HCT116 (cell line): ENCODE data around the gene DCBLD2. TPM values are rescaled to one million over a fixed set of nuclear protein-coding genes. Genes with fewer than 3 reads are reported as not detected.
A peak's percentile ranks its signal among the peaks of the same experiment; 100 is the strongest.

Experiments
- ATAC-seq: fragments of 200-7000 bp; cut with Tn5 transposase; 2 replicates; pipeline ENCODE4 v1.9.1; 2020; ENCODE audit warnings: mild to moderate bottlenecking, moderate library complexity
- BruUV-seq: library from RNA; stranded (reverse); fragments of 400-500 nt; replicated peaks from 2 replicates; lab custom pipeline; 2021; lab: Mats Ljungman, UMichigan
- CTCF ChIA-PET: fragments of 300-600 bp; sonication (Branson Sonifier 250); formaldehyde crosslinking; loops from one replicate; lab custom pipeline; 2021; ENCODE audit warnings: antibody characterized with exemption; lab: Charles Lee
- POLR2A ChIA-PET: fragments of 300-600, 350-600 bp; sonication (Branson Sonifier 250); formaldehyde crosslinking; loops from one replicate; lab custom pipeline; 2021; ENCODE audit warnings: antibody characterized with exemption; lab: Charles Lee
- RAD21 ChIA-PET, 2 experiments: fragments of 300-600 bp; sonication (Branson Sonifier 250); formaldehyde crosslinking; loops; one replicate each; lab custom pipeline; 2023; ENCODE audit warnings: low total read pairs in 2 of 2; ENCODE audit not compliant: uncharacterized antibody in 2 of 2, unreplicated experiment in 2 of 2, low non-redundant PET in 1 of 2; lab: Charles Lee
- DNase-seq: peaks from one replicate; pipeline ENCODE4 v3.0.0-alpha.2; 2010; ENCODE audit warnings: low read depth, low spot score
- H2AFZ ChIP-seq: fragments of 200-600 bp; shearing (Covaris generic), sonication (generic); 2 replicates; pipeline ENCODE4 v1.6.1; 2017; ENCODE audit warnings: low read depth, mixed run types, mixed read lengths, antibody characterized with exemption, low read length; ENCODE audit not compliant: poor library complexity, severe bottlenecking
- H3K27ac ChIP-seq: 2 replicates; pipeline ENCODE4 v1.5.1; 2012; ENCODE audit warnings: low read depth, low read length
- H3K27me3 ChIP-seq: fragments of 200-600 bp; sonication (generic); 2 replicates; pipeline ENCODE4 v1.6.1; 2016; ENCODE audit warnings: mixed run types, low read length, mixed read lengths; ENCODE audit not compliant: insufficient read depth
- H3K36me3 ChIP-seq, 2 experiments: fragments of 200-500 bp in 1 of 2; fragments of 200-600 bp in 1 of 2; sonication (Bioruptor generic) in 1 of 2; sonication (generic) in 1 of 2; 2 replicates each; pipeline versions ENCODE4 v1.5.1 to v1.6.1; 2014 to 2016; ENCODE audit warnings: low read length in 2 of 2, inconsistent platforms in 1 of 2, mixed read lengths in 1 of 2, mixed run types in 1 of 2; ENCODE audit not compliant: insufficient read depth in 2 of 2, control insufficient read depth in 1 of 2
- H3K4me1 ChIP-seq, 2 experiments: fragments of 200-600 bp in 1 of 2; sonication (generic) in 1 of 2; 2 replicates each; pipeline versions ENCODE4 v1.5.1 to v1.6.1; 2012 to 2017; ENCODE audit warnings: low read length in 2 of 2, inconsistent platforms in 1 of 2, mild to moderate bottlenecking in 1 of 2, mixed read lengths in 1 of 2, mixed run types in 1 of 2, moderate library complexity in 1 of 2; ENCODE audit not compliant: insufficient read depth in 2 of 2, control insufficient read depth in 1 of 2
- H3K4me2 ChIP-seq: fragments of 200-600 bp; sonication (generic); 2 replicates; pipeline ENCODE4 v1.6.1; 2017; ENCODE audit warnings: mixed run types, low read length, mixed read lengths
- H3K4me3 ChIP-seq, 2 experiments: fragments of 200-600 bp in 1 of 2; sonication (generic) in 1 of 2; replicated peaks in 1 of 2; 2 replicates each; pipeline ENCODE4 v1.5.1; 2011 to 2016; ENCODE audit warnings: low read length in 2 of 2, control low read depth in 1 of 2, low read depth in 1 of 2, mild to moderate bottlenecking in 1 of 2, mixed read lengths in 1 of 2, mixed run types in 1 of 2
- H3K79me2 ChIP-seq: fragments of 200-600 bp; sonication (generic); 2 replicates; pipeline ENCODE4 v1.6.1; 2017; ENCODE audit warnings: mild to moderate bottlenecking, mixed run types, low read length, moderate library complexity, mixed read lengths; ENCODE audit not compliant: insufficient read depth
- H3K9ac ChIP-seq: fragments of 200-600 bp; sonication (generic); 2 replicates; pipeline ENCODE4 v1.6.1; 2016; ENCODE audit warnings: low read length, mixed read lengths
- H3K9me2 ChIP-seq: fragments of 200-600 bp; sonication (generic), shearing (Covaris generic); 2 replicates; pipeline ENCODE4 v1.6.1; 2017; ENCODE audit warnings: mixed run types, mild to moderate bottlenecking, moderate library complexity; ENCODE audit not compliant: insufficient read depth
- H3K9me3 ChIP-seq, 2 experiments: fragments of 200-500 bp in 1 of 2; fragments of 200-600 bp in 1 of 2; sonication (Bioruptor generic) in 1 of 2; sonication (generic) in 1 of 2; 2 replicates each; pipeline ENCODE4 v1.6.1; 2014 to 2017; ENCODE audit warnings: low read length in 2 of 2, mixed read lengths in 2 of 2, inconsistent platforms in 1 of 2, low read depth in 1 of 2, mild to moderate bottlenecking in 1 of 2, mixed run types in 1 of 2, moderate library complexity in 1 of 2; ENCODE audit not compliant: control insufficient read depth in 1 of 2, insufficient read depth in 1 of 2
- H4K20me1 ChIP-seq: fragments of 200-600 bp; sonication (generic), shearing (Covaris generic); 2 replicates; pipeline ENCODE4 v1.6.1; 2017; ENCODE audit warnings: mixed run types, mild to moderate bottlenecking, moderate library complexity; ENCODE audit not compliant: insufficient read depth
- CBX3 ChIP-seq: IDR thresholded peaks from 2 replicates; pipeline ENCODE4 v1.6.1; 2012; ENCODE audit warnings: low read depth
- CEBPB ChIP-seq: IDR thresholded peaks from 2 replicates; pipeline ENCODE4 v1.6.1; 2012; ENCODE audit warnings: low read depth
- EGR1 ChIP-seq: IDR thresholded peaks from 2 replicates; pipeline ENCODE4 v1.6.1; 2012; ENCODE audit warnings: low read depth
- ELF1 ChIP-seq: IDR thresholded peaks from 2 replicates; pipeline ENCODE4 v1.6.1; 2012; ENCODE audit warnings: low read depth, borderline replicate concordance
- EZH2 ChIP-seq: fragments of 200-600 bp; sonication (generic); IDR thresholded peaks from 2 replicates; pipeline ENCODE4 v1.6.1; 2017; ENCODE audit warnings: antibody characterized with exemption, mixed run types
- EZH2phosphoT487 ChIP-seq: fragments of 200-600 bp; IDR thresholded peaks from 2 replicates; pipeline ENCODE4 v1.6.1; 2018; ENCODE audit warnings: antibody characterized with exemption, borderline replicate concordance
- JUND ChIP-seq: IDR thresholded peaks from 2 replicates; pipeline ENCODE4 v1.6.1; 2012
- POLR2A ChIP-seq: IDR thresholded peaks from 2 replicates; pipeline ENCODE4 v1.7.0; 2011; ENCODE audit warnings: borderline replicate concordance; ENCODE audit not compliant: insufficient read depth, insufficient read length; ENCODE audit errors: extremely low read depth
- POLR2AphosphoS5 ChIP-seq: IDR thresholded peaks from 2 replicates; pipeline ENCODE4 v1.6.1; 2011; ENCODE audit warnings: mild to moderate bottlenecking, low read depth, low read length, moderate library complexity
- SIN3A ChIP-seq: IDR thresholded peaks from 2 replicates; pipeline ENCODE4 v1.6.1; 2012; ENCODE audit warnings: low read depth
- SP1 ChIP-seq: IDR thresholded peaks from 2 replicates; pipeline ENCODE4 v1.6.1; 2012; ENCODE audit warnings: low read depth
- SRF ChIP-seq: IDR thresholded peaks from 2 replicates; pipeline ENCODE4 v1.6.1; 2012; ENCODE audit warnings: low read depth
- TCF7L2 ChIP-seq: IDR thresholded peaks from 2 replicates; pipeline ENCODE4 v1.7.0; 2011; ENCODE audit warnings: borderline replicate concordance, inconsistent platforms; ENCODE audit not compliant: insufficient read depth, insufficient read length; ENCODE audit errors: extremely low read depth
- YY1 ChIP-seq: IDR thresholded peaks from 2 replicates; pipeline ENCODE4 v1.6.1; 2011; ENCODE audit warnings: low read length, low read depth, moderate library complexity, mild to moderate bottlenecking; ENCODE audit not compliant: insufficient replicate concordance; ENCODE audit errors: extremely low read depth
- ZNF274 ChIP-seq: fragments of 200-500 bp; sonication (Bioruptor generic); IDR thresholded peaks from 2 replicates; pipeline ENCODE4 v1.6.1; 2014; ENCODE audit warnings: mild to moderate bottlenecking, low read depth, low read length, inconsistent platforms
- intact Hi-C: fragments of 100-400 bp; cut with micrococcal nuclease; formaldehyde crosslinking; loops from 2 replicates; pipeline ENCODE4 v1.10.0; 2022
- total RNA-seq: library from RNA; stranded (reverse); gene quantifications from one replicate; pipeline ENCODE4 v1.2.1, GENCODE V29; 2021; ENCODE audit not compliant: unreplicated experiment
- TF ChIP-seq, protein P1 (sequence below), 3 experiments: fragments of 200-600 bp in 1 of 3; sonication (generic) in 1 of 3; IDR thresholded peaks in 2 of 3; conservative IDR thresholded peaks in 1 of 3; 2 replicates each; pipeline ENCODE4 v1.5.1; 2012 to 2017; ENCODE audit warnings: low read depth in 2 of 3, low read length in 2 of 3, antibody characterized with exemption in 1 of 3, borderline replicate concordance in 1 of 3, control low read depth in 1 of 3, mild to moderate bottlenecking in 1 of 3, mixed read lengths in 1 of 3, mixed run types in 1 of 3, moderate library complexity in 1 of 3; ENCODE audit not compliant: insufficient read depth in 1 of 3
- TF ChIP-seq, protein P2 (sequence below): IDR thresholded peaks from 2 replicates; pipeline ENCODE4 v1.6.1; 2012
- TF ChIP-seq, protein P3 (sequence below): IDR thresholded peaks from 2 replicates; pipeline ENCODE4 v1.6.1; 2011; ENCODE audit warnings: mild to moderate bottlenecking, low read length, moderate library complexity; ENCODE audit not compliant: insufficient replicate concordance; ENCODE audit errors: extremely low read depth
- TF ChIP-seq, protein P4 (sequence below): IDR thresholded peaks from 2 replicates; pipeline ENCODE4 v1.6.1; 2012; ENCODE audit warnings: low read depth
- TF ChIP-seq, protein P5 (sequence below): IDR thresholded peaks from 2 replicates; pipeline ENCODE4 v1.6.1; 2012

Gene DCBLD2
- total RNA-seq, 1 experiment from 2014 or later: 532 TPM

DNA sequence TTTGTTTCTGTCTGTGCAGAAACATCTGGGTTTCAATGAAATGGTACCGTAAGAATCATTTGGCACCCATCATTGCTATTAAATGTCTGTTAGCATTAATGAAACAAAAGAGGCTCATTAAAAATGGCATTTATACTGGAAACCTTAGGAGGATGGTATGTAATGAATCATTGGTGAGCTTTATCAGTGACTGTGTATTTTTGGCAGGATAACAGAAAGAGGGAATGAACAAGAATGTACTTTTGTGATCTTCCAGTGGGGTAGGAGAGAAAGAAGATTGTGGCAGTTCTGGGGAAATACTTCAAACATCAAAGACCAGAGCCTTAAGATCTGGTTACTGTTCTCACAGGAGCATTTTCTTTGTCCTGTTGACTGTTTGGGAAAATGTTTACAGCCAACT is 4.7 kb upstream of the DCBLD2 start:
- DNase-seq (peak; percentile 54), ATAC-seq (no peak)
- ChIA-PET CTCF (no interaction called here), POLR2A (interaction anchor here (0.7 to 1.9 kb wide), 3 partner anchors 47 to 350 kb away, joined by 5 to 7 read pairs (median 6); no protein-coding TSS in a partner anchor), RAD21 (interaction anchor here in 1 of 2 experiments (0.7 kb wide), 1 partner anchor 86 kb away, joined by 3 read pairs; no protein-coding TSS in a partner anchor)
- peak overlapping the region; percentile 58 for H3K4me2 ChIP-seq
- no peaks in the 10 kb centered on the region for H3K27me3 ChIP-seq
- peaks cover 0 to 2% of the 10 kb centered on the region in 2 experiments; a peak in 1 of 4 replicates for H3K36me3 ChIP-seq
- no peaks in the 10 kb centered on the region for H3K9me2 ChIP-seq
- H3K4me1 ChIP-seq: peaks cover 47 to 50% of the 10 kb centered on the region in 2 experiments
- no peaks in the 10 kb centered on the region for H4K20me1 ChIP-seq
- H2AFZ ChIP-seq: no peak overlapping the region
- peak overlapping the region; percentile 43 for H3K9ac ChIP-seq
- peaks cover 47% of the 10 kb centered on the region for H3K79me2 ChIP-seq
- H3K27ac ChIP-seq: peak overlapping the region; percentile 87
- no peaks in the 10 kb centered on the region for H3K9me3 ChIP-seq
- no TSS peak for BruUV-seq
- intact Hi-C loops: no loop called here
- peak overlapping the region in 1 of 2 experiments; percentile 7; a peak in 1 of 4 replicates for H3K4me3 ChIP-seq
- TF ChIP-seq, protein P1, sequence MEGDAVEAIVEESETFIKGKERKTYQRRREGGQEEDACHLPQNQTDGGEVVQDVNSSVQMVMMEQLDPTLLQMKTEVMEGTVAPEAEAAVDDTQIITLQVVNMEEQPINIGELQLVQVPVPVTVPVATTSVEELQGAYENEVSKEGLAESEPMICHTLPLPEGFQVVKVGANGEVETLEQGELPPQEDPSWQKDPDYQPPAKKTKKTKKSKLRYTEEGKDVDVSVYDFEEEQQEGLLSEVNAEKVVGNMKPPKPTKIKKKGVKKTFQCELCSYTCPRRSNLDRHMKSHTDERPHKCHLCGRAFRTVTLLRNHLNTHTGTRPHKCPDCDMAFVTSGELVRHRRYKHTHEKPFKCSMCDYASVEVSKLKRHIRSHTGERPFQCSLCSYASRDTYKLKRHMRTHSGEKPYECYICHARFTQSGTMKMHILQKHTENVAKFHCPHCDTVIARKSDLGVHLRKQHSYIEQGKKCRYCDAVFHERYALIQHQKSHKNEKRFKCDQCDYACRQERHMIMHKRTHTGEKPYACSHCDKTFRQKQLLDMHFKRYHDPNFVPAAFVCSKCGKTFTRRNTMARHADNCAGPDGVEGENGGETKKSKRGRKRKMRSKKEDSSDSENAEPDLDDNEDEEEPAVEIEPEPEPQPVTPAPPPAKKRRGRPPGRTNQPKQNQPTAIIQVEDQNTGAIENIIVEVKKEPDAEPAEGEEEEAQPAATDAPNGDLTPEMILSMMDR (IDR thresholded peaks at IDR 0.05 in 2 of 3, conservative IDR thresholded peaks at IDR 0.05 in 1 of 3; ENCODE audit: borderline replicate concordance in 1 of 3, insufficient read depth in 1 of 3, low read depth in 2 of 3, low read length in 2 of 3): no peak
- TF ChIP-seq, protein P2, sequence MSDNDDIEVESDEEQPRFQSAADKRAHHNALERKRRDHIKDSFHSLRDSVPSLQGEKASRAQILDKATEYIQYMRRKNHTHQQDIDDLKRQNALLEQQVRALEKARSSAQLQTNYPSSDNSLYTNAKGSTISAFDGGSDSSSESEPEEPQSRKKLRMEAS: 0 out of 2 replicates have a peak, but pooled peaks have one; percentile 15
- peak; percentile 79 for TF ChIP-seq CBX3
- no peak for TF ChIP-seq ZNF274
- TF ChIP-seq EGR1: no peak
- TF ChIP-seq POLR2AphosphoS5: peak; percentile 38; the same call in 1 of the 2 replicates
- TF ChIP-seq, protein P3, sequence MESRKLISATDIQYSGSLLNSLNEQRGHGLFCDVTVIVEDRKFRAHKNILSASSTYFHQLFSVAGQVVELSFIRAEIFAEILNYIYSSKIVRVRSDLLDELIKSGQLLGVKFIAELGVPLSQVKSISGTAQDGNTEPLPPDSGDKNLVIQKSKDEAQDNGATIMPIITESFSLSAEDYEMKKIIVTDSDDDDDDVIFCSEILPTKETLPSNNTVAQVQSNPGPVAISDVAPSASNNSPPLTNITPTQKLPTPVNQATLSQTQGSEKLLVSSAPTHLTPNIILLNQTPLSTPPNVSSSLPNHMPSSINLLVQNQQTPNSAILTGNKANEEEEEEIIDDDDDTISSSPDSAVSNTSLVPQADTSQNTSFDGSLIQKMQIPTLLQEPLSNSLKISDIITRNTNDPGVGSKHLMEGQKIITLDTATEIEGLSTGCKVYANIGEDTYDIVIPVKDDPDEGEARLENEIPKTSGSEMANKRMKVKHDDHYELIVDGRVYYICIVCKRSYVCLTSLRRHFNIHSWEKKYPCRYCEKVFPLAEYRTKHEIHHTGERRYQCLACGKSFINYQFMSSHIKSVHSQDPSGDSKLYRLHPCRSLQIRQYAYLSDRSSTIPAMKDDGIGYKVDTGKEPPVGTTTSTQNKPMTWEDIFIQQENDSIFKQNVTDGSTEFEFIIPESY: no peak
- TF ChIP-seq, protein P4, sequence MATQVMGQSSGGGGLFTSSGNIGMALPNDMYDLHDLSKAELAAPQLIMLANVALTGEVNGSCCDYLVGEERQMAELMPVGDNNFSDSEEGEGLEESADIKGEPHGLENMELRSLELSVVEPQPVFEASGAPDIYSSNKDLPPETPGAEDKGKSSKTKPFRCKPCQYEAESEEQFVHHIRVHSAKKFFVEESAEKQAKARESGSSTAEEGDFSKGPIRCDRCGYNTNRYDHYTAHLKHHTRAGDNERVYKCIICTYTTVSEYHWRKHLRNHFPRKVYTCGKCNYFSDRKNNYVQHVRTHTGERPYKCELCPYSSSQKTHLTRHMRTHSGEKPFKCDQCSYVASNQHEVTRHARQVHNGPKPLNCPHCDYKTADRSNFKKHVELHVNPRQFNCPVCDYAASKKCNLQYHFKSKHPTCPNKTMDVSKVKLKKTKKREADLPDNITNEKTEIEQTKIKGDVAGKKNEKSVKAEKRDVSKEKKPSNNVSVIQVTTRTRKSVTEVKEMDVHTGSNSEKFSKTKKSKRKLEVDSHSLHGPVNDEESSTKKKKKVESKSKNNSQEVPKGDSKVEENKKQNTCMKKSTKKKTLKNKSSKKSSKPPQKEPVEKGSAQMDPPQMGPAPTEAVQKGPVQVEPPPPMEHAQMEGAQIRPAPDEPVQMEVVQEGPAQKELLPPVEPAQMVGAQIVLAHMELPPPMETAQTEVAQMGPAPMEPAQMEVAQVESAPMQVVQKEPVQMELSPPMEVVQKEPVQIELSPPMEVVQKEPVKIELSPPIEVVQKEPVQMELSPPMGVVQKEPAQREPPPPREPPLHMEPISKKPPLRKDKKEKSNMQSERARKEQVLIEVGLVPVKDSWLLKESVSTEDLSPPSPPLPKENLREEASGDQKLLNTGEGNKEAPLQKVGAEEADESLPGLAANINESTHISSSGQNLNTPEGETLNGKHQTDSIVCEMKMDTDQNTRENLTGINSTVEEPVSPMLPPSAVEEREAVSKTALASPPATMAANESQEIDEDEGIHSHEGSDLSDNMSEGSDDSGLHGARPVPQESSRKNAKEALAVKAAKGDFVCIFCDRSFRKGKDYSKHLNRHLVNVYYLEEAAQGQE: no peak
- TF ChIP-seq CEBPB: peak; percentile 31; the same call in 1 of the 2 replicates
- TF ChIP-seq, protein P5, sequence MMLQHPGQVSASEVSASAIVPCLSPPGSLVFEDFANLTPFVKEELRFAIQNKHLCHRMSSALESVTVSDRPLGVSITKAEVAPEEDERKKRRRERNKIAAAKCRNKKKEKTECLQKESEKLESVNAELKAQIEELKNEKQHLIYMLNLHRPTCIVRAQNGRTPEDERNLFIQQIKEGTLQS: no peak
- TF ChIP-seq POLR2A: no peak
- no peak for TF ChIP-seq EZH2
- TF ChIP-seq ELF1: no peak
- peak; percentile 86 for TF ChIP-seq SP1
- no peak for TF ChIP-seq EZH2phosphoT487
- TF ChIP-seq SIN3A: no peak
- TF ChIP-seq TCF7L2: peak; percentile 84
- TF ChIP-seq YY1: no peak
- peak; percentile 75 for TF ChIP-seq JUND
- TF ChIP-seq SRF: peak; percentile 29; the same call in 1 of the 2 replicates
